ENCODE measurements around the gene MED13L.

Gene MED13L

GRCh38 chr12:116123451-116124258 is 153.8 kb downstream of the MED13L start:
- no peak for DNase-seq

GRCh38 chr12:116122628-116123027 is 154.9 kb downstream of the MED13L start:
- DNase-seq: no peak

- DNase-seq: no peak
These were observed 156.0 kb downstream of the MED13L start for GRCh38 chr12:116121453-116121871.

GRCh38 chr12:116116650-116117424 is 160.7 kb downstream of the MED13L start:
- no peak for DNase-seq

GRCh38 chr12:116113398-116114130 is 163.9 kb downstream of the MED13L start:
- no peak for DNase-seq

- DNase-seq: no peak
These were observed 170.6 kb downstream of the MED13L start for GRCh38 chr12:116106870-116107269.

GRCh38 chr12:116104167-116104767 is 173.2 kb downstream of the MED13L start:
- no peak for DNase-seq

GRCh38 chr12:116101991-116102390 is 175.5 kb downstream of the MED13L start:
- no peak for DNase-seq

- DNase-seq: no peak
These were observed 177.7 kb downstream of the MED13L start for GRCh38 chr12:116099652-116100432.

- DNase-seq: no peak
These were observed 180.6 kb downstream of the MED13L start for GRCh38 chr12:116096874-116097273.

- DNase-seq: no peak
These were observed 183.0 kb downstream of the MED13L start for GRCh38 chr12:116094475-116094874.

- no peak for DNase-seq
These were observed 183.6 kb downstream of the MED13L start for GRCh38 chr12:116093915-116094314.

- no peak for DNase-seq
These were observed 184.7 kb downstream of the MED13L start for GRCh38 chr12:116092776-116093175.

- DNase-seq: no peak
These were observed 185.3 kb downstream of the MED13L start for GRCh38 chr12:116092162-116092561.

- no peak for DNase-seq
These were observed 185.9 kb downstream of the MED13L start for GRCh38 chr12:116091579-116091978.

- DNase-seq: no peak
These were observed 187.0 kb downstream of the MED13L start for GRCh38 chr12:116090516-116090915.

GRCh38 chr12:116089080-116089479 is 188.4 kb downstream of the MED13L start:
- no peak for DNase-seq

GRCh38 chr12:116087962-116088361 is 189.5 kb downstream of the MED13L start:
- no peak for DNase-seq

- DNase-seq: no peak
These were observed 190.1 kb downstream of the MED13L start for GRCh38 chr12:116087399-116087798.

GRCh38 chr12:116080415-116080814 is 197.1 kb downstream of the MED13L start:
- no peak for DNase-seq

GRCh38 chr12:116078396-116078795 is 199.1 kb downstream of the MED13L start:
- no peak for DNase-seq

- no peak for DNase-seq
These were observed 200.1 kb downstream of the MED13L start for GRCh38 chr12:116077431-116077830.
